Nephron (organoid): ENCODE results near the gene XPC.

ENCODE experiments used
- H3K27ac Mint-ChIP-seq, 3 experiments: 2 replicates each; pipeline ENCODE4 v1.8.0; 2020; ENCODE audit warnings: mixed read lengths in 3 of 3, mild to moderate bottlenecking in 2 of 3, moderate library complexity in 1 of 3
- H3K27me3 Mint-ChIP-seq: 2 replicates; pipeline ENCODE4 v1.8.0; 2021; ENCODE audit warnings: low read depth, mild to moderate bottlenecking, moderate library complexity, mixed read lengths
- H3K36me3 Mint-ChIP-seq: 2 replicates; pipeline ENCODE4 v1.8.0; 2020; ENCODE audit warnings: low read depth, mixed read lengths
- H3K4me1 Mint-ChIP-seq: 2 replicates; pipeline ENCODE4 v1.8.0; 2020; ENCODE audit warnings: mixed read lengths
- H3K4me3 Mint-ChIP-seq, 3 experiments: 2 replicates each; pipeline ENCODE4 v1.8.0; 2020; ENCODE audit warnings: mild to moderate bottlenecking in 3 of 3, mixed read lengths in 3 of 3, moderate library complexity in 2 of 3
- H3K9me3 Mint-ChIP-seq: 2 replicates; pipeline ENCODE4 v1.8.0; 2020; ENCODE audit warnings: mixed read lengths
- TF ChIP-seq, protein P1 (sequence below), 3 experiments: fragments of 200-600 bp; sonication (generic); IDR thresholded peaks; one replicate each; pipeline ENCODE4 v1.5.0; 2021; ENCODE audit warnings: antibody characterized with exemption in 3 of 3; ENCODE audit not compliant: unreplicated experiment in 3 of 3

Gene XPC

GRCh38 chr3:14222900-14223594, 44.6 kb upstream of the XPC start:
- Mint-ChIP-seq H3K36me3 (no peaks in the 10 kb centered on the region), H3K27me3 (peaks cover 10% of the 10 kb centered on the region), H3K4me3 (no peak overlapping the region), H3K27ac (no peak overlapping the region), H3K9me3 (peaks cover 34% of the 10 kb centered on the region), H3K4me1 (peaks cover 11% of the 10 kb centered on the region)
- TF ChIP-seq, protein P1, sequence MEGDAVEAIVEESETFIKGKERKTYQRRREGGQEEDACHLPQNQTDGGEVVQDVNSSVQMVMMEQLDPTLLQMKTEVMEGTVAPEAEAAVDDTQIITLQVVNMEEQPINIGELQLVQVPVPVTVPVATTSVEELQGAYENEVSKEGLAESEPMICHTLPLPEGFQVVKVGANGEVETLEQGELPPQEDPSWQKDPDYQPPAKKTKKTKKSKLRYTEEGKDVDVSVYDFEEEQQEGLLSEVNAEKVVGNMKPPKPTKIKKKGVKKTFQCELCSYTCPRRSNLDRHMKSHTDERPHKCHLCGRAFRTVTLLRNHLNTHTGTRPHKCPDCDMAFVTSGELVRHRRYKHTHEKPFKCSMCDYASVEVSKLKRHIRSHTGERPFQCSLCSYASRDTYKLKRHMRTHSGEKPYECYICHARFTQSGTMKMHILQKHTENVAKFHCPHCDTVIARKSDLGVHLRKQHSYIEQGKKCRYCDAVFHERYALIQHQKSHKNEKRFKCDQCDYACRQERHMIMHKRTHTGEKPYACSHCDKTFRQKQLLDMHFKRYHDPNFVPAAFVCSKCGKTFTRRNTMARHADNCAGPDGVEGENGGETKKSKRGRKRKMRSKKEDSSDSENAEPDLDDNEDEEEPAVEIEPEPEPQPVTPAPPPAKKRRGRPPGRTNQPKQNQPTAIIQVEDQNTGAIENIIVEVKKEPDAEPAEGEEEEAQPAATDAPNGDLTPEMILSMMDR (IDR thresholded peaks at IDR 0.05; ENCODE audit: unreplicated experiment in 3 of 3), result no peak

DNA sequence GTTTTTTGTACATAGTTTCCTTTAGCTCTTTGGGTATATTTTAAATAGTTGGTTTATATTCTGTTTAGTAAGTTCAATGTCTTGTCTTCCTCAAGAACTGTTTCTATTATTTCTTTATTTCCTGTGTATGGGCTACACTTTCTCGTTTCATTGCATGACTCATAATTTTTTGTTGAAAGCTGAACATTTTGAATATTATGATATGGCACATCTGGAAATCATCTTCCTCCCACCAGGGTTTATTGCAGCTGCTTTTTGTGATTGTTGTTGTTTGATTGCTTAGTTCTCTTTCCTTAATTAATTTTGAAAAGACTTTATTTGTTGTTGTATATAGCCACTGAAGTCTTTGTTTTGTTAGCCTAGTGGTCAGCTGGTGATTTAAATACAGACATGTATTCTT, 44.1 kb upstream of the XPC start:
- peaks cover 34% of the 10 kb centered on the region for H3K9me3 Mint-ChIP-seq

GRCh38 chr3:14221902-14222301, 43.5 kb upstream of the XPC start:
- TF ChIP-seq, protein P1 (IDR thresholded peaks at IDR 0.05; ENCODE audit: unreplicated experiment in 3 of 3), result no peak
- Mint-ChIP-seq H3K4me1 (peaks cover 11% of the 10 kb centered on the region), H3K27ac (no peak overlapping the region), H3K9me3 (peaks cover 34% of the 10 kb centered on the region), H3K4me3 (no peak overlapping the region), H3K36me3 (no peaks in the 10 kb centered on the region), H3K27me3 (peaks cover 7% of the 10 kb centered on the region)

More for the DNA sequence above, 44.1 kb upstream of the XPC start:
- Mint-ChIP-seq H3K4me3 (no peak overlapping the region), H3K36me3 (no peaks in the 10 kb centered on the region), H3K4me1 (peaks cover 11% of the 10 kb centered on the region), H3K27me3 (peaks cover 7% of the 10 kb centered on the region), H3K27ac (no peak overlapping the region)
- TF ChIP-seq, protein P1 (IDR thresholded peaks at IDR 0.05; ENCODE audit: unreplicated experiment in 3 of 3), result no peak

DNA sequence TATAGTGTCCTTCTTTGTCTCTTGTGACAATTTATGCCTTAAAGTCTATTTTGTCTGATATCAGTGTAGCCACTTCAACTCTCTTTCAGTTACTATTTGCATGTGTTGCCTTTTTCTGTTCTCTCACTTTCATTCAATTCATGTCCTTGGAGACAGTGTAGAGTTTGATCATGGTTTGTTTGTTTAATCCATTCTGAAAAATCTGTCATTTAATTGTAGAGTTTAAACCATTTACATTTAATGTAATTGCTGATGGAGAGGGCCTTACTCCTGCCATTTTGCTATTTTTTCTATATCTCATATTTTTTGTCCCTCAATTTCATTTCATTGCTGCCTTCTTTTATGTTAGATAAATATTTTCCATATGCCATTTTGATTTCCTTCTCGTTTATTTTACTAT, 42.5 kb upstream of the XPC start:
- Mint-ChIP-seq H3K4me1 (peaks cover 8% of the 10 kb centered on the region), H3K4me3 (no peak overlapping the region), H3K36me3 (no peaks in the 10 kb centered on the region), H3K27ac (no peak overlapping the region), H3K27me3 (peaks cover 7% of the 10 kb centered on the region), H3K9me3 (peaks cover 34% of the 10 kb centered on the region)
- TF ChIP-seq, protein P1 (IDR thresholded peaks at IDR 0.05; ENCODE audit: unreplicated experiment in 3 of 3), result no peak

DNA sequence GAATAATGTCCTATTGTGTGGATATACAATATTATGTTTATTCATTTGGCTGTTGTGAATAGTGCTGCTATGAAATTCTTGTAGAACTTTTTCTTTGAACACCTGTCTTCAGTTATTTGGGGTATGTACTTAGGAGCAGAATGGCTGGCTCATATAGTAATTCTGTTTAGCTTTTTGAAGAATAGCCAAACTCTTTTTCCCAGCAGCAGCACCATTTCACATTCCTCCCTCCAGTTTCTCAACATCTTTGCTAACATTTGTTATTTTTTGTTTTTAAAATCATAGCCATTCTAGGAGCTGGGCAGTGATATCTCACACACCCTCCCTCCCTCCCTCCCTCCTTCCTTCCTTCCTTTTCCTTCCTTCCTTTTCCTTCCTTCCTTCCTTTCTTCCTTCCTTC, 40.0 kb upstream of the XPC start:
- TF ChIP-seq, protein P1 (IDR thresholded peaks at IDR 0.05; ENCODE audit: unreplicated experiment in 3 of 3), result no peak
- H3K4me1 Mint-ChIP-seq, result no peaks in the 10 kb centered on the region
- no peaks in the 10 kb centered on the region for H3K36me3 Mint-ChIP-seq
- H3K27ac Mint-ChIP-seq, result no peak overlapping the region
- peaks cover 34% of the 10 kb centered on the region for H3K9me3 Mint-ChIP-seq
- H3K4me3 Mint-ChIP-seq, result peak overlapping the region in 1 of 3 experiments; percentile 0
- H3K27me3 Mint-ChIP-seq, result no peaks in the 10 kb centered on the region
